Measurements from ENCODE around the gene SLX1A.

DNA sequence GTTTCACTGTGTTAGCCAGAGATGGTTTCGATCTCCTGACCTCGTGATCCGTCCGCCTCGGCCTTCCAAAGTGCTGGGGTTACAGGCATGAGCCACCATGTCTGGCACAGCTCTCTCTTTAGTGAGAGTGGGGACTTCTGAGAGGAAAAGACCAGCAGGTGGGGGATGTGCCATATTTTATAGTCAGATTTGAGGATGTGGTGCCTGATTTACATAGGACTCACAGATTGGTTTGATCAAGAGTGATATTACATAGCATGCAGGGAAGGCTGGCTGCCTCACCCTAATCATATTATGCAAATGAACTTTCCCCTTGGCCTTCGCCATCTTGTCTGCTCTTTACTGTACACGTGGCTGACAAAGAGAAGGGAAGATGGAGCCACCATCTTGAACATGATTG is 42.6 kb upstream of the SLX1A start:
- TF ChIP-seq, protein P1, sequence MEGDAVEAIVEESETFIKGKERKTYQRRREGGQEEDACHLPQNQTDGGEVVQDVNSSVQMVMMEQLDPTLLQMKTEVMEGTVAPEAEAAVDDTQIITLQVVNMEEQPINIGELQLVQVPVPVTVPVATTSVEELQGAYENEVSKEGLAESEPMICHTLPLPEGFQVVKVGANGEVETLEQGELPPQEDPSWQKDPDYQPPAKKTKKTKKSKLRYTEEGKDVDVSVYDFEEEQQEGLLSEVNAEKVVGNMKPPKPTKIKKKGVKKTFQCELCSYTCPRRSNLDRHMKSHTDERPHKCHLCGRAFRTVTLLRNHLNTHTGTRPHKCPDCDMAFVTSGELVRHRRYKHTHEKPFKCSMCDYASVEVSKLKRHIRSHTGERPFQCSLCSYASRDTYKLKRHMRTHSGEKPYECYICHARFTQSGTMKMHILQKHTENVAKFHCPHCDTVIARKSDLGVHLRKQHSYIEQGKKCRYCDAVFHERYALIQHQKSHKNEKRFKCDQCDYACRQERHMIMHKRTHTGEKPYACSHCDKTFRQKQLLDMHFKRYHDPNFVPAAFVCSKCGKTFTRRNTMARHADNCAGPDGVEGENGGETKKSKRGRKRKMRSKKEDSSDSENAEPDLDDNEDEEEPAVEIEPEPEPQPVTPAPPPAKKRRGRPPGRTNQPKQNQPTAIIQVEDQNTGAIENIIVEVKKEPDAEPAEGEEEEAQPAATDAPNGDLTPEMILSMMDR (IDR thresholded peaks at IDR 0.05) = no peak
- TF ChIP-seq EP300 (IDR thresholded peaks at IDR 0.05) (no peak), POLR2A (IDR thresholded peaks at IDR 0.05; ENCODE audit: low read depth) (no peak)
